GM18505 (cell line): ENCODE measurements around the gene SHISA8.

Source experiments
- ATAC-seq: cut with Tn5 transposase; IDR thresholded peaks from one replicate; pipeline ENCODE4 v1.9.1; 2021; ENCODE audit not compliant: unreplicated experiment
- POLR2A ChIP-seq: IDR thresholded peaks from 4 replicates; pipeline ENCODE4 v1.6.1; 2011; ENCODE audit warnings: borderline replicate concordance; ENCODE audit not compliant: insufficient read depth, insufficient read length; ENCODE audit errors: extremely low read depth

Gene SHISA8

GRCh38 chr22:41905411-41906202 lies 9.3 kb downstream of the SHISA8 start:
- TF ChIP-seq POLR2A: no peak
- ATAC-seq: no peak

GRCh38 chr22:41904450-41905410 lies 10.1 kb downstream of the SHISA8 start:
- peak; percentile 34 for TF ChIP-seq POLR2A
- ATAC-seq: no peak

GRCh38 chr22:41902932-41903421 lies 11.9 kb downstream of the SHISA8 start:
- TF ChIP-seq POLR2A: no peak

GRCh38 chr22:41902016-41902415 lies 12.9 kb downstream of the SHISA8 start:
- no peak for ATAC-seq
- TF ChIP-seq POLR2A: peak; percentile 37

More at GRCh38 chr22:41902932-41903421, 11.9 kb downstream of the SHISA8 start:
- no peak for ATAC-seq

- TF ChIP-seq POLR2A: no peak
- ATAC-seq: no peak
Measured at GRCh38 chr22:41900652-41901312, 14.1 kb downstream of the SHISA8 start.

- ATAC-seq: no peak
- TF ChIP-seq POLR2A: no peak
Measured at GRCh38 chr22:41899992-41900651, 14.8 kb downstream of the SHISA8 start.

GRCh38 chr22:41899110-41899509 lies 15.8 kb downstream of the SHISA8 start:
- no peak for ATAC-seq

GRCh38 chr22:41898645-41899044 lies 16.2 kb downstream of the SHISA8 start:
- ATAC-seq: no peak
- TF ChIP-seq POLR2A: no peak

More at GRCh38 chr22:41899110-41899509, 15.8 kb downstream of the SHISA8 start:
- TF ChIP-seq POLR2A: no peak

- no peak for ATAC-seq
- no peak for TF ChIP-seq POLR2A
Measured at GRCh38 chr22:41893591-41894375, 21.1 kb downstream of the SHISA8 start.

- no peak for ATAC-seq
- no peak for TF ChIP-seq POLR2A
Measured at GRCh38 chr22:41892721-41893120, 22.2 kb downstream of the SHISA8 start.

- no peak for ATAC-seq
Measured at GRCh38 chr22:41891407-41891806, 23.5 kb downstream of the SHISA8 start.

GRCh38 chr22:41888627-41889200 lies 26.2 kb downstream of the SHISA8 start:
- TF ChIP-seq POLR2A: no peak
- ATAC-seq: no peak

More at GRCh38 chr22:41891407-41891806, 23.5 kb downstream of the SHISA8 start:
- TF ChIP-seq POLR2A: no peak

GRCh38 chr22:41885516-41885915 lies 29.4 kb downstream of the SHISA8 start:
- ATAC-seq: no peak
- TF ChIP-seq POLR2A: no peak
